ENCODE measurements around the gene ANXA11. TPM values are rescaled to one million over a fixed set of nuclear protein-coding genes. Genes with fewer than 3 reads are reported as not detected.

The ANXA11 gene
- total RNA-seq, 1 experiment from 2014 or later = 68.1 TPM

DNA sequence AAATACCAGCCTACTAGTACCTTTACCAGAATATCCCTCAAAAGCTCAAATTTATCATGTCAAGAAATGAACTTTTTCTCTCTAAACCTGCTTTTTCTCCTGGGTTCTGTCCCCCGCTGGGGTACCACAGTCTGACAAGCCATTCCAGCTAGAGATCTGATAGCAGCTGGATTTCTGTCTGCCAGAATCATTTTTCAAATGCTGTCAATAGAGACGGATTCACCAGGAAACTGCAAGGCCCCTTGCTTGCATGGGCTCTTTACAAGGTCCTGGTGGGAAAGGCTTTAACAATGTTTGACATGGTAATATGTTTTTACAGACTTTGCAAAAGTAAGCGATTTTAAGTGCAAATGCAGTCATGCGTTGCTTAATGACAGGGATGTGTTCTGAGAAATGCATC, 4.9 kb upstream of the ANXA11 start:
- Histone ChIP-seq H3T11ph (ENCODE audit: low read length) (no peak overlapping the region), H3K79me2 (ENCODE audit: insufficient read depth, low read length) (no peaks in the 10 kb centered on the region), H3K23me2 (ENCODE audit: insufficient read length, low read depth, low read length, poor library complexity, severe bottlenecking) (peaks cover 2% of the 10 kb centered on the region), H3K4ac (ENCODE audit: low read depth, low read length) (no peak overlapping the region), H2AFZ (ENCODE audit: low read length) (no peak overlapping the region), H4K8ac (replicated peaks; ENCODE audit: insufficient read length, low read depth, low read length) (no peak overlapping the region), H3K14ac (ENCODE audit: insufficient read depth, low read length) (no peak overlapping the region), H2BK12ac (ENCODE audit: insufficient read length, low read depth, low read length) (no peak overlapping the region), H3K9me3 (ENCODE audit: control insufficient read depth, low read depth, low read length) (no peaks in the 10 kb centered on the region), H3K4me2 (ENCODE audit: insufficient read depth, insufficient read length, low read length) (no peak overlapping the region), H3K27me3 (ENCODE audit: insufficient read depth, low read length) (no peaks in the 10 kb centered on the region), H2BK15ac (ENCODE audit: low read depth, low read length) (no peak overlapping the region), H3K23ac (ENCODE audit: insufficient read length, low read depth, low read length) (no peak overlapping the region), H3K9ac (ENCODE audit: extremely low read depth, insufficient read length, low read length) (no peak overlapping the region), H2BK120ac (ENCODE audit: low read depth, low read length, poor library complexity, severe bottlenecking) (no peak overlapping the region), H2BK20ac (ENCODE audit: low read depth, low read length, poor library complexity, severe bottlenecking) (no peak overlapping the region), H4K91ac (ENCODE audit: insufficient read length, low read depth, low read length) (no peak overlapping the region), H3K56ac (ENCODE audit: insufficient read length, low read depth, low read length) (no peak overlapping the region), H3K27ac (ENCODE audit: insufficient read length, low read depth, low read length) (no peak overlapping the region), H2AK5ac (ENCODE audit: insufficient read length, low read length) (no peak overlapping the region), H4K5ac (ENCODE audit: insufficient read length, low read depth, low read length) (no peak overlapping the region), H3K4me1 (ENCODE audit: insufficient read depth, low read length) (no peaks in the 10 kb centered on the region; the same call in 1 of the 2 replicates), H4K20me1 (ENCODE audit: control insufficient read depth, insufficient read depth, insufficient read length) (no peaks in the 10 kb centered on the region), H2BK5ac (ENCODE audit: insufficient read length, low read length) (no peak overlapping the region), H3K79me1 (ENCODE audit: insufficient read depth, low read depth, low read length, poor library complexity, severe bottlenecking) (no peaks in the 10 kb centered on the region), H3K18ac (ENCODE audit: insufficient read length, low read depth, low read length) (no peak overlapping the region)
- no peak overlapping the region for H3K4me3 Mint-ChIP-seq
- H3K27ac Mint-ChIP-seq = no peak overlapping the region
- DNase-seq = no peak
- no CpG with 5 or more reads among the region's 4 CpGs for WGBS (ENCODE audit: extremely low coverage, insufficient read length, low lambda C conversion rate)
- peaks cover 24% of the 10 kb centered on the region in 2 experiments for H3K4me1 Mint-ChIP-seq
- H3K36me3 Mint-ChIP-seq (ENCODE audit: insufficient read depth in 1 of 3, low read depth in 3 of 3) = no peaks in the 10 kb centered on the region
- H3K9me3 Mint-ChIP-seq = peaks cover 6 to 10% of the 10 kb centered on the region in 2 experiments; a peak in 3 of 5 replicates
- H3K27me3 Mint-ChIP-seq (ENCODE audit: low read depth) = peaks cover 25% of the 10 kb centered on the region
- TF ChIP-seq, protein P1, sequence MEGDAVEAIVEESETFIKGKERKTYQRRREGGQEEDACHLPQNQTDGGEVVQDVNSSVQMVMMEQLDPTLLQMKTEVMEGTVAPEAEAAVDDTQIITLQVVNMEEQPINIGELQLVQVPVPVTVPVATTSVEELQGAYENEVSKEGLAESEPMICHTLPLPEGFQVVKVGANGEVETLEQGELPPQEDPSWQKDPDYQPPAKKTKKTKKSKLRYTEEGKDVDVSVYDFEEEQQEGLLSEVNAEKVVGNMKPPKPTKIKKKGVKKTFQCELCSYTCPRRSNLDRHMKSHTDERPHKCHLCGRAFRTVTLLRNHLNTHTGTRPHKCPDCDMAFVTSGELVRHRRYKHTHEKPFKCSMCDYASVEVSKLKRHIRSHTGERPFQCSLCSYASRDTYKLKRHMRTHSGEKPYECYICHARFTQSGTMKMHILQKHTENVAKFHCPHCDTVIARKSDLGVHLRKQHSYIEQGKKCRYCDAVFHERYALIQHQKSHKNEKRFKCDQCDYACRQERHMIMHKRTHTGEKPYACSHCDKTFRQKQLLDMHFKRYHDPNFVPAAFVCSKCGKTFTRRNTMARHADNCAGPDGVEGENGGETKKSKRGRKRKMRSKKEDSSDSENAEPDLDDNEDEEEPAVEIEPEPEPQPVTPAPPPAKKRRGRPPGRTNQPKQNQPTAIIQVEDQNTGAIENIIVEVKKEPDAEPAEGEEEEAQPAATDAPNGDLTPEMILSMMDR (conservative IDR thresholded peaks at IDR 0.05) = no peak

Data from H9 (cell line).